NCI-H1417 treated with DMSO at 0.1 percent for 48 hours (cell line): Measurements from ENCODE around the gene AOC2.
"Not testable (repeated sequence)": the region's sequence is repeated elsewhere in the genome, so short reads cannot be mapped to it uniquely, and the experiment has no call there.

Source experiments
- DNase-seq: peaks from one replicate; lab custom pipeline; 2025; lab: John Stamatoyannopoulos, UW

Gene AOC2

DNA sequence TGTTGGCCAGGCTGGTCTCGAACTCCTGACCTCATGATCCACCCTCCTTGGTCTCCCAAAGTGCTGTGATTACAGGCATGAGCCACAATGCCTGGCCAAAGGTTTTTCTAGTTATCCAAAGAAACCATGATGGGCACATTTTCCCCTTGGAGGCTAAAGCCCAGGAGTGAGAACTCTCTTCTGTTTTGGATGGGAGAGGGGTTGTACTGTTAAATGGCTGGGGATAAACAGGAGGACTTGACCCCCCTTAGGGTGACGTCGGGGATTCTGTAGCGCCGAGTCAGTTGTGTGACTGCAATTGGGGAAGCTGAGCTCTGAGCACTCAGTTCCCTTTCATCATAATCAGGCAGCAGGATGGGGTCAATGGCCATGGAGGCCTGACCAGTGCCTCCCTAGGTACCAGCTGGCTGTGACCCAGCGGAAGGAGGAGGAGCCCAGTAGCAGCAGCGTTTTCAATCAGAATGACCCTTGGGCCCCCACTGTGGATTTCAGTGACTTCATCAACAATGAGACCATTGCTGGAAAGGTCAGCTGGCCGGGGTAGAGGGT, 10.7 kb downstream of the AOC2 start:
- no peak for DNase-seq

DNA sequence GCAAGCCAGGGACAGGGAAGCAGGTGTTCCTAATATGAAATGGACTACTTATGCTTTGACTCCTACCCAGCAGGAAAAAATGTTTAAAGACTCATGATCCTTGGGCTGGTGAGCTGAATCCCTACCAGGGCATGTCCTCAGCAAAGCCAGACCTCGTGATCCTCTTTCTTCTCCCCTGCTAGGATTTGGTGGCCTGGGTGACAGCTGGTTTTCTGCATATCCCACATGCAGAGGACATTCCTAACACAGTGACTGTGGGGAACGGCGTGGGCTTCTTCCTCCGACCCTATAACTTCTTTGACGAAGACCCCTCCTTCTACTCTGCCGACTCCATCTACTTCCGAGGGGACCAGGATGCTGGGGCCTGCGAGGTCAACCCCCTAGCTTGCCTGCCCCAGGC, 11.7 kb downstream of the AOC2 start:
- not testable (repeated sequence) for DNase-seq

DNA sequence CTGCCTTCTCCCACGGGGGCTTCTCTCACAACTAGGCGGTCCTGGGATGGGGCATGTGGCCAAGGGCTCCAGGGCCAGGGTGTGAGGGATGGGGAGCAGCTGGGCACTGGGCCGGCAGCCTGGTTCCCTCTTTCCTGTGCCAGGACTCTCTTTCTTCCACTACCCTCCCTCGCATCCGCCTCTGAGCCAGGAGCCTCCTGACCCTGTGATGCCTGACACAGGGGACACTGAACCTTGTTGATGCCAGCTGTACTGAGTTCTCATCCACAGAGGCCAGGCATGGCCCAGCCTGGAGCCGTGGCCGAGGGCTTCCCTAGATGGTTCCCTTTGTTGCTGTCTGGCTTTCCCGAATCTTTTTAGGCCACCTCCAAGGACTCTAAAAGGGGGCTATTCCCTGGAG, 12.1 kb downstream of the AOC2 start:
- DNase-seq, result not testable (repeated sequence)

DNA sequence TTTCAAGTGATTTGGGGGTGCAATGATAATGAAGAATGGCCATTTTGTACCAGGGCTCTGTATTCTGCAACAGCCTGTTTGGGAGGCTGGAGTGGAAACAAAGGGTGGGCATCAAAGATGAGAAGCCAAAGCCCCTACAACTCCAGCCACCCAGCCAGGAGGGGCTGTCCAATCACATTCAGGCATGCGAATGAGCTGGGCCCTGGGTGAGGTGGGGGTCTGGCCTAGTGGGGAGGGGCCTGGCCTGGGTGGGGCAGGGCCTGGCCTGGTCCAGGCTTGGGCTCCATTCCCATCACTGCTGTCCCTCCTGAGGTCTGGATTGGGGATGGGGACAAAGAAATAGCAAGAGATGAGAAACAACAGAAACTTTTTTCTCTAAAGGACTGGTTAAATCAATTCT, 13.0 kb downstream of the AOC2 start:
- no peak for DNase-seq

DNA sequence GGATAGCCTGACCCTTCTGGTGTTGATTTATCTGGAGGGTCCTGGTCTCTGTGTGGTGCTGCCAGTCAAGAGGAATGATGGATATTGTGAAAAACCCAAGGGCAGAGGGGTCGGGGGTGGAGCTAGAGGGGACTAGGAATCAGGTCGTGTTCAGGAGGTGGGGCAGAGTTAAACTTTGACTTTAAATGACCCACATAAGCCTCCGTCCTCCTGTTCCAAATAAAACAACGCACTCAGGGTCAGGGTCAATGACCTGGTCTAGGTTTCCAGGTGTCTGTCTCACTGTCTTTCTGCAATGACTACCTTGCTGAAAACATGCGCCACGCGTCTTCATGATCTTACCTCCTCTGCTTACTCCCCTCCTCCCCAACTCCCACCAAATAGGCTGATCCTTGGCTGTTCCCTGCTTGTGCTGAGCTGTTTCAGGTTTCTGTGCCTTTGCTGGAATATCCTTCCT, 21.3 kb downstream of the AOC2 start:
- DNase-seq, result no peak

DNA sequence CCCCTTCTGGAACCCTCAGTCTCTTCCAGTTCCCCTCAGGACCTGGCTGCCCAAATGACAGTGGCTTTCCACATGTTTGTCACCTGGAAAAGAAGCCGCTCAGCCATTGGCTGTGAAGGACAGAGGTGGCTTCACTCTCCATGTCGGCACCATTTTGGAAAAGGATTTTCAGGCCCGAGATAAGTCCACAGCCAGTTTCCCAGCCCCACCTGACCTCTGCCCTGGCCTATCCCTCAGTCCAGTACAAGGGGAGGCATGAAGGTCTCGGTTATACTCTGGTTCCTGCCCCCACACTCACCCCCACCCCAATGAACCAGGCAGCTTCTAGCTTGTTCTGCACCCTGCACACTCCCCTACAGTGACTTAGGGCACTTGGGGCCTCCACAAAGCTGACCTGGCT, 21.8 kb downstream of the AOC2 start:
- no peak for DNase-seq

DNA sequence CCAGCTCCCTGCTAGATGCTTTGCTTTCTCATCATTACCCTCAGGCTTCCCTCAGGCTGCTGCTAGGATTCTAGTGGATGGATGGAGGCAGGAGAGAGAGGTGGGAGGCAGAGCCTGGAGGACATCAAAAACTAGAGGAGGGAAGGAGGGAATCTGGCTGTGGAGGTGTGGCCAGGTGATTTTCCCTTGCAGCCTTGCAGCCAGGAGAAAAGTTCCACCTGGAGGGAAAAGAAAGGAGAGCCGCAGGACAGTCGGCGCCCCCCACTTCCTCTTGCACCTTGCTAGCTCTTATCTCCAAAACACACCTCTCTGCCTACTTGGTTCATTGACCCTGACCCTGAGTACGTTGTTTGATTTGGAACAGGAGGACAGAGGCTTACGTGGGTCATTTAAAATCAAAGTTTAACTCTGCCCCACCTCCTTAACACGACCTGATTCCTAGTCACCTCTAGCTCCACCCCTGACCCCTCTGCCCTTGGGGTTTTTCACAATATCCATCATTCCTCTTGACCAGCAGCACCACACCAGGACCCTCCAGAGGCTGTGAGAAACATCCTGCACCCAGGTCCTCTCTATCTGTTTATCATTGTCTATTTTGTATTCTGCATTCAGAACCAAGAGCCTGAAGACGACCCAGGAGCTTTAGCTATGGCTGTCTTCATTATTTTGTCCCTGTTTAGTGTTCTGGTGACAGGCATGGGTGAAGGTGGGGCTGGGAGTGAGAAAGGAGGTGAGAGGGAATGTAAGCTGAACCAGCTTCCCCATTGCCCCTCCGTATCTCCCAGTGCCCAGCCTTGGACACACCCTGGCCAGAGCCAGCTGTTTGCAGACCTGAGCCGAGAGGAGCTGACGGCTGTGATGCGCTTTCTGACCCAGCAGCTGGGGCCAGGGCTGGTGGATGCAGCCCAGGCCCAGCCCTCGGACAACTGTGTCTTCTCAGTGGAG, 22.5 kb downstream of the AOC2 start:
- no peak for DNase-seq

DNA sequence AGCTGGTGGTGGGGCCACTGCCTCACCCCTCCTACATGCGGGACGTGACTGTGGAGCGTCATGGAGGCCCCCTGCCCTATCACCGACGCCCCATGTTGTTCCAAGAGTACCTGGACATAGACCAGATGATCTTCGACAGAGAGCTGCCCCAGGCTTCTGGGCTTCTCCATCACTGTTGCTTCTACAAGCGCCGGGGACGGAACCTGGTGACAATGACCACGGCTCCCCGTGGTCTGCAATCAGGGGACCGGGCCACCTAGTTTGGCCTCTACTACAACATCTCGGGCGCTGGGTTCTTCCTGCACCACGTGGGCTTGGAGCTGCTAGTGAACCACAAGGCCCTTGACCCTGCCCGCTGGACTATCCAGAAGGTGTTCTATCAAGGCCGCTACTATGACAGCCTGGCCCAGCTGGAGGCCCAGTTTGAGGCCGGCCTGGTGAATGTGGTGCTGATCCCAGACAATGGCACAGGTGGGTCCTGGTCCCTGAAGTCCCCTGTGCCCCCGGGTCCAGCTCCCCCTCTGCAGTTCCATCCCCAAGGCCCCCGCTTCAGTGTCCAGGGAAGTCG, 23.4 kb downstream of the AOC2 start:
- DNase-seq, result not testable (repeated sequence)

DNA sequence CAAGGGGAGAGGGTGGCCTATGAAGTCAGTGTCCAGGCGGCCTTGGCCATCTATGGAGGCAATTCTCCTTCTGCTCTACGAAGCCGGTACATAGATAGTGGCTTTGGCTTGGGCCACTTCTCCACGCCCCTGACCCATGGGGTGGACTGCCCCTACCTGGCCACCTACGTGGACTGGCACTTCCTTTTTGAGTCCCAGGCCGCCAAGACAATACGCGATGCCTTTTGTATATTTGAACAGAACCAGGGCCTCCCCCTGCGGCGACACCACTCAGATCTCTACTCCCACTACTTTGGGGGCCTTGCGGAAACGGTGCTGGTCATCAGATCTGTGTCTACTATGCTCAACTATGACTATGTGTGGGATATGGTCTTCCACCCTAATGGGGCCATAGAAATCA, 24.0 kb downstream of the AOC2 start:
- no peak for DNase-seq

DNA sequence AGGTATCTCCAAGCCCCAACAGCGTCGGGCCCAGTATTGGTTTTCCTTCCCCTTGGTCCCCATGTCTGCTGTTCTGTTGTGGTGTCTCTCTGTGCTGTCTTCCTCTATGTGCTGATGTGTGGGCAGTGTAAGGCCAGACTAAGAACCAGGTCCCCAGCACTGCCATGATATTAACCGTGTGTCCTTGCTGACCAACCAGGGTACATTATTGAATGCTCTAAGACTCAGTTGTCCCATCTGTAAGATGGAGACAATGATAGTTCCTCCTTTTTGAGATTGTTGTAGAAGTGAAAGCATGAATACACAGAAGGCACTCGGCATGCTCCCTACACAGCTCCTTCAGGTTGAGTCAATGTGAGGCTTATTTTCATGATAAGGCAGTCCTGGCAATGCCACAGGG, 27.3 kb downstream of the AOC2 start:
- no peak for DNase-seq

DNA sequence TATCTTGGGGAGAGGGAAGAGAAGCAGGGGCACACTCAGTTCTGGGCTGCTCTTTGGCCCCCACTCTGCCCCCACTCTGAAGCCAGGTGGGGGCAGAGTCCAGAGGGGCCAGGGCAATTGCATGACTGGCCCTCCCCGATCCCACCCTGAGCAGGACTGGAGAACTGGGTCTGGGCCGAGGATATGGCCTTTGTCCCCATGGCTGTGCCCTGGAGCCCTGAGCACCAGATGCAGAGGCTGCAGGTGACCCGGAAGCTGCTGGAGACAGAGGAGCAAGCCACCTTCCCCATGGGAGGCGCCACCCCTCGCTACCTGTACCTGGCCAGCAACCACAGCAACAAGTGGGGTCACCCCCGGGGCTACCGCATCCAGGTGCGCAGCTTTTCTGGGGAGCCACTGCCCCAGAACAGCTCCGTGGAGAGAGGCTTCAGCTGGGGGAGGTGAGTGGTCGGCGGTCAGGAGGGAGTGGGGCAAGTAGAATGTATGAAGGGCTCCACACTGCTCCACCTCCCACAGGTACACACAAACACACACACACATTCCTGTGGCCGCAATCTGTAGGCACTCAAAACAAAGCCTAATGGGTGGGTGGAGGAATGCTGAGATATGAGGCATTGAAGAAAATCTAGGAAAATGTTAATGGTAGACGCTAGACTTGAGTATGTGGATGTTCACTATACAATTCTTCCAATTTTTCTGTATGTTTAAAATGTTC, 28.0 kb downstream of the AOC2 start:
- no peak for DNase-seq

DNA sequence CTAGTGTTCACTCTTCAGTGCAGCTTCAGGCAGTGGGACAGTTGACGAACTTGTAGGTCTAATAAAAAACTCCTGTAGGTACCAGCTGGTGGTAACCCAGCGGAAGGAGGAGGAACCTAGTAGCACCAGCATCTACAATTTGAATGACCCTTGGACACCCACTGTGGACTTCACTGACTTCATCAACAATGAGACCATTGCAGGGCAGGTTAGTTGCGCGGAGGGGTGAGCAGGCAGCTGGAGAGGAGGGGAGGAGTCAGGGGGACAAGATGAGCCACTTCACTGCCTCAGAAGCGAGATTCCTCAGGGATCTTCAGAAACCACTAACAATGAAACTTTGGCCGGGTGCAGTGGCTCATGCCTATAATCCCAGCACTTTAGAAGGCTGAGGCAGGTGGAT, 28.9 kb downstream of the AOC2 start:
- no peak for DNase-seq

DNA sequence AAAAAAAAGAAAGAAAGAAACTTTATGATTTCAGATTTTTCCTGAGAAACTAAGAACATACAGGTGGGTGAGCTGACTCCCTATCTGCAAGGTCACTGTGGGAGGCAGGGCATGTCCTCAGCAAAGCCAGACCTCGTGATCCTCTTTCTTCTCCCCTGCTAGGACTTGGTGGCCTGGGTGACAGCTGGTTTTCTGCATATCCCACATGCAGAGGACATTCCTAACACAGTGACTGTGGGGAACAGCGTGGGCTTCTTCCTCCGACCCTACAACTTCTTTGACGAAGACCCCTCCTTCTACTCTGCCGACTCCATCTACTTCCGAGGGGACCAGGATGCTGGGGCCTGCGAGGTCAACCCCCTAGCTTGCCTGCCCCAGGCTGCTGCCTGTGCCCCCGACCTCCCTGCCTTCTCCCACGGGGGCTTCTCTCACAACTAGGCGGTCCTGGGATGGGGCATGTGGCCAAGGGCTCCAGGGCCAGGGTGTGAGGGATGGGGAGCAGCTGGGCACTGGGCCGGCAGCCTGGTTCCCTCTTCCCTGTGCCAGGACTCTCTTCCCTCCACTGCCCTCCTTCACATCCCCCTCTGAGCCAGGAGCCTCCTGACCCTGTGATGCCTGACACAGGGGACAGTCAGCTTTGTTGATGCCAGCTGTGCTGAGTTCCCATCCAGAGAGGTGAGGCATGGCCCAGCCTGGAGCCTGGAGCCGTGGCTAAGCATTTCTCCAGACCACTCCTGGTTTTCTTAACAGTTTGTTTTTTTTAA, 29.7 kb downstream of the AOC2 start:
- DNase-seq, result not testable (repeated sequence)

DNA sequence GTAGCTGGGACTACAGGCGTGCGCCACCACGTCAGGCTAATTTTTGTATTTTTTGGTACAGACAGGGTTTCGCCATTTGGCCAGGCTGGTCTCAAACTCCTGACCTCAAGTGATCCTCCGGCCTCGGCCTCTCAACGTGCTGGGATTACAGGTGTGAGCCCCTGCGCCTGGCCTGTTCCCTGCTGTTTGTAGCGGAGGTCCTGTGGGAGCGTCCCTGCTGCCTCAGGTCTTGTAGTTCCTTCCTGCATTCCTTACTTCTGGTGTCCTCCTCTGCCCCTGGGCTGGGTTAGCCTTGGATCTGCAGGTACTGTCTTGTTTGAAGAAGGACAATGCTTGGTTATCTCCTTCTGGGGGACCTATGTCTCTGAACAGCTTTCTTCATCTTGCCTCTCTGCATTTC, 32.7 kb downstream of the AOC2 start:
- DNase-seq, result no peak

DNA sequence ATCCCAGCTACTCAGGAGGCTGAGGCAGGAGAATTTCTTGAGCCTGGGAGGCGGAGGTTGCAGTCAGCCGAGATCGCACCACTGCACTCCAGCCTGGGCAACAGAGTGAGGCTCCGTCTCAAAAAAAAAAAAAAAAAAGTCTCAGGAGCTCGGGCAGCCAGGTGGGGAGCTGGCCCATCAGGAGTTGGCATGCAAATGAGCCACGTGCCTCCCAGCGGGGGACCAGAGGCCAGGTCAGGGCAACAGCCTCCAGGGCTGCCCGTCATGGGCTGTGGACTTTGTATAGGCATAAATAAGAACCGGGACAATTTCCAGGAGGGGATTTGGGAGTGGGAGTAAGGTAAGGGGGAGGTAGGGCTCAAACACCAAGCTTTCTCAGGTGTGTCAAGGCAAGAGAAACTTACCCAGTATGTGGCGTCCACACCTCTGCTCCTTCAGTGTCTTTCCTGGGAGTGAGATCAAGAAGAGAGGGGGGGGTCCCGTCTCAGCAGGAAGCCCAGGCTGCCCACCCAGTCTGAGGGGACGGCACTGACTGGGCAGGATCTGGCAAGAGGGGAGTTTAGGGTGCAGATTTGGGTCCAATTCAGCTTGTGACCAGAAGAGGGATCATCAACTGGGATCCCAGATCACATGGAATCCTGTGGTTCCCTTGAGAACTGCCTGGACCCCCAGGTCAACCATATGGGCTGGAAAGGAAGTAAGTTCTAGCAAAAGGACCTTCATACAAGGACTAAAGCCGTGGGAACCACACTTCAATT, 33.9 kb downstream of the AOC2 start:
- DNase-seq, result no peak

DNA sequence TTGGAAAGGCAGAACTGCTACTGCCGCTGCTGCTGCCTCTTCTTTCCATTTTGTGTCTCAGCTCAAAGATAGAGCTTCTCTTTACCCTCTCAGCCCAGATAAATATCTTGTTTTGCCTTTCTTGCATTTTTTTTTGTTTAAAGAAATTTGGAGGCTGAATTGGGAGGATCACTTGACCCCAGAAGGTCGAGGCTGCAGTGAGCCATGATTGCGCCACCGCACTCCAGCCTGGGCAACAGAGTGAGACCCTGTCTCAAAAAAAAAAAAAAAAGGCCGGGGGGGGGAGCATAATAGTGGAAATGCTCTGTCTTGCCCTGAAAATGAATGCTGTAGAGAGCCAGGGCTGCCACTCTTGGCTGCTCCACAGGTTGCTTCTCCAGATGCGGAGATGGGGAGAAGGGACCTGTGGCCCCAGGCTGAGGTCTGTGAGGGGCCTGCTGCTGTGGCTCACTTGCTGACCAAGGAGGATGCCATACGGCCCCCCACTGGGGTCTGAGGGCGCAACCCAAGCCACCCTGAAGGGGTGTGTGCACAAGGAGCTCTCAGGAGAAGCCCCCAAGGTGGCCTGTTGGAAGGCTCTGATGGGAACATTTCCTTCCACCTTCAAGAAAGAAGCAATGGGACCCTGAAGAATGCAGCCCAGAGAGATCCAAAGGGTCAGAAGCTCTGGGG, 34.7 kb downstream of the AOC2 start:
- no peak for DNase-seq

DNA sequence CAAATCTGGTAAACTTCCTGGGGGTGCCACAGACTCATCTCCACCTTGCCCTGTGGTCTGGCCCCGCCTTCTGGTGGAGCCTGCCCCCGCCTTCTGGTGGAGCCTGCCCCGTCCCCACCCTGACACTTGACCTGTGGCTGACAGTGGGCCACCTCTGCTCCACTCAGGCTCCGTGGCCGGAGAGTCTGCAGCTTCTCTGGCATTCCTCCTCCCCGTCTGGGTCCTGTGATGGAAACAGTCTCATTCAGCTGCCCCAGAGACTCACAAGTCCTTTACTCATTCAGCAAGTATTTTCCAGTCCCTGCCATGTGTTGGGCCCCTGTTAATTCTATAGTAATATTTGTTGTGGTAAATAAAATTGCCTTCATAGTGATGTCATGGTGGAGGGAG, 35.2 kb downstream of the AOC2 start:
- no peak for DNase-seq

DNA sequence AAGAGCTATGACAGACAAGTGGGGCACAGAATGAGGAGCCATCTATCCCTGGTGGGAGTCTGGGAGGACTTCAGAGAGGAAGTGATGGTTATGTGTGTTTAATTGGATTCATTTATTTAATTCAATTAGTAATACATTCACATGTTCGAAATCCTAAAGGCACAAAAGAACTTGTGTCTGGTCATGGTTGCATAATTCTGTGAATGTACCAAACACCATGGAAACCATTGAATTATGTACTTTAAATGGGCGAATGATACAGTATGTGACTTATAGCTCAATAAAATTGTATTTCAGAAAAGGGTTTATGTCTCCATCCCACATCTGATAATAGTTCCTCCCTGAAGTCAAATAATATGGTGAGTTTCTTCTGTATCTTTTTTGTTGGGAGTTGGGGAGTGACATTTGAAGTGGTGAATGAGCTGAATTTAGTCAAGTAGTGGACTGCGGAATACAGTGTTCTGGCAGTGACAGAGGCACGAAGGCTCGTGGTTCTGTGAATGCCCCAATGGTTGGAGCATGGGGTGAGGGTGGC, 36.5 kb downstream of the AOC2 start:
- DNase-seq, result no peak

DNA sequence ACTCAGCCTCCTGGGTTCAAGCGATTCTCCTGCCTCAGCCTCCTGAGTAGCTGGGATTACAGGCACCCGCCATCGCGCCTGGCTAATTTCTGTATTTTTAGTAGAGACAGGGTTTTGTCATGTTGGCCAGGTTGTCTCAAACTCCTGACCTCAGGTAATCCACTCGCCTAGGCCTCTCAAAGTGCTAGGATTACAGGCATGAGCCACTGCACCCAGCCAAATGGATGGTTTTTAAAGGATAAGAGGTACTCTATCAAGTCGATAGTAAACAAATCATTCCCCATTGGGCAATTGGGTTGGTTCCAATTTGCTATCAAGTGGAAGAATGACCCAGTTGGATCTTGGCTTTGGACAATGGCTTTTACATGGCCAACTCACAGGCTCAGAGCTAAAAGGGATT, 37.3 kb downstream of the AOC2 start:
- DNase-seq, result not testable (repeated sequence)

DNA sequence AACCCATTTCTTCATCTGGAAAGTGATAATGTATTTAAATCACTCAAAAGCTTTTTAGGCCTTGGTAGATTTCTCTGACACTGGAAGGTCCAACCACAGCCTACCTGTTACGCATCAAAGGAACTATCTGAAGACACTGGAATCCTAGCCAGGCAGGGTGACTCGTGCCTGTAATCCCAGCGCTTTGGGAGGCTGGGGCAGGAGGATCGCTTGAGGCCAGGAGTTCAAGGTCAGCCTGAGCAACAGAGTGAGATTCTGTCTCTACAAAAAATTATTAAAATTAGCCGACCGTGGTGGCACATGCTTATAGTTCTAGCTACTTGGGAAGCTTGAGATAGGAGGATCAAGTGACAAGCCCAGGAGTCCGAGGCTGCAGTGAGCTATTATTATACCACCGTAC, 37.8 kb downstream of the AOC2 start:
- no peak for DNase-seq
